Upper lobe of left lung (tissue), 6 donors: ENCODE results near the gene CACNA1A. TPM values are rescaled to one million over a fixed set of nuclear protein-coding genes. Genes with fewer than 3 reads are reported as not detected.

ENCODE experiments used
- ATAC-seq, 2 donors: fragments of 200-7000 bp; cut with Tn5 transposase; one replicate each; pipeline ENCODE4 v1.9.1; 2022; ENCODE audit warnings: mild to moderate bottlenecking in 2 of 2, moderate library complexity in 2 of 2; ENCODE audit not compliant: low FRiP score in 2 of 2
- DNase-seq, 2 donors: peaks; one replicate each; pipeline ENCODE4 v3.0.0-alpha.2; 2019 to 2020
- H3K27ac ChIP-seq, 4 donors: fragments of 200-600 bp; sonication (generic); one replicate each; pipeline ENCODE4 v1.5.1; 2016 to 2019
- H3K27me3 ChIP-seq, 4 donors: fragments of 200-600 bp; sonication (generic); one replicate each; pipeline ENCODE4 v1.5.1; 2017 to 2019
- H3K36me3 ChIP-seq, 4 donors: fragments of 200-600 bp; sonication (generic); one replicate each; pipeline ENCODE4 v1.5.1; 2016 to 2019
- H3K4me1 ChIP-seq, 4 donors: fragments of 200-600 bp; sonication (generic); one replicate each; pipeline ENCODE4 v1.5.1; 2018 to 2019
- H3K4me3 ChIP-seq, 4 donors: fragments of 200-600 bp; sonication (generic); one replicate each; pipeline ENCODE4 v1.5.1; 2017 to 2019; ENCODE audit warnings: mild to moderate bottlenecking in 2 of 4, moderate library complexity in 1 of 4
- H3K9me3 ChIP-seq, 4 donors: fragments of 200-600 bp; sonication (generic); one replicate each; pipeline ENCODE4 v1.5.1; 2018 to 2019
- CTCF ChIP-seq, 6 experiments: fragments of 450-650 bp in 4 of 6; fragments of 200-600 bp in 2 of 6; sonication (generic) in 2 of 6; IDR thresholded peaks; one replicate each; pipeline ENCODE4 v1.5.1; 2016 to 2019; ENCODE audit warnings: antibody characterized with exemption in 6 of 6
- EP300 ChIP-seq, 4 donors: sonication (generic); formaldehyde crosslinking; IDR thresholded peaks; one replicate each; pipeline ENCODE4 v1.5.1; 2017; ENCODE audit warnings: antibody characterized with exemption in 4 of 4, control low read depth in 2 of 4
- POLR2A ChIP-seq, 4 donors: fragments of 450-650 bp; IDR thresholded peaks; one replicate each; pipeline ENCODE4 v1.5.1; 2016 to 2017; ENCODE audit warnings: antibody characterized with exemption in 4 of 4, mild to moderate bottlenecking in 2 of 4
- POLR2AphosphoS5 ChIP-seq, 2 donors: sonication (generic); formaldehyde crosslinking; IDR thresholded peaks; one replicate each; pipeline ENCODE4 v1.5.1; 2017; ENCODE audit warnings: antibody characterized with exemption in 2 of 2
- WGBS, 2 donors: methylation state at CpG; one replicate each; pipeline ENCODE4 v1.1.5; 2017 to 2018; 5-methylcytosine and 5-hydroxymethylcytosine counted together
- total RNA-seq, 6 donors: library from RNA; depleted of rRNA in 4 of 6; stranded (reverse); fragments of >200 nt in 4 of 6; gene quantifications; one replicate each; pipeline versions ENCODE4 v1.1.0 to v1.2.1, GENCODE V29; 2016 to 2021
- donor health status: DM: no; HTN: no; CAD: no; lungs with moderate emphysema.
- donor health status: DM: no; HTN: yes; CAD: no; lungs with severe emphysema.

CACNA1A gene
- total RNA-seq, 6 donors from 2014 or later: 0.29 to 0.69 (median 0.67) TPM; not detected in 1

GRCh38 chr19:13297023-13297422 is 209.3 kb downstream of the CACNA1A start:
- Histone ChIP-seq H3K4me1 (peaks cover 0 to 8% (median 1%) of the 10 kb centered on the region in 4 donors), H3K27ac (no peak overlapping the region), H3K9me3 (no peaks in the 10 kb centered on the region), H3K36me3 (no peaks in the 10 kb centered on the region), H3K27me3 (peaks cover 0 to 10% (median 6%) of the 10 kb centered on the region in 4 donors), H3K4me3 (no peak overlapping the region)
- WGBS, 2 donors: 81 to 88% methylated on average over 2 of the region's 2 CpGs
- DNase-seq (no peak), ATAC-seq (no peak)
- TF ChIP-seq POLR2AphosphoS5 (IDR thresholded peaks at IDR 0.05): no peak
- no peak for TF ChIP-seq EP300 (IDR thresholded peaks at IDR 0.05)
- no peak for TF ChIP-seq POLR2A (IDR thresholded peaks at IDR 0.05)
- no peak for TF ChIP-seq CTCF (IDR thresholded peaks at IDR 0.05)

GRCh38 chr19:13294812-13295567 is 211.3 kb downstream of the CACNA1A start:
- ATAC-seq: no peak
- H3K4me3 ChIP-seq: no peak overlapping the region
- H3K4me1 ChIP-seq: peaks cover 0 to 8% (median 1%) of the 10 kb centered on the region in 4 donors
- no peak overlapping the region for H3K27ac ChIP-seq
- H3K27me3 ChIP-seq: peaks cover 0 to 10% (median 6%) of the 10 kb centered on the region in 4 donors
- H3K9me3 ChIP-seq: no peaks in the 10 kb centered on the region
- WGBS, 2 donors: 65 to 79% methylated on average over 5 of the region's 5 CpGs
- no peak for DNase-seq
- no peaks in the 10 kb centered on the region for H3K36me3 ChIP-seq
- no peak for TF ChIP-seq CTCF (IDR thresholded peaks at IDR 0.05)
- TF ChIP-seq EP300 (IDR thresholded peaks at IDR 0.05): no peak

GRCh38 chr19:13291913-13292312 is 214.4 kb downstream of the CACNA1A start:
- no peaks in the 10 kb centered on the region for H3K27me3 ChIP-seq
- H3K4me3 ChIP-seq: no peak overlapping the region
- DNase-seq (no peak), ATAC-seq (no peak)
- no peaks in the 10 kb centered on the region for H3K4me1 ChIP-seq
- H3K27ac ChIP-seq: no peak overlapping the region
- H3K9me3 ChIP-seq: no peaks in the 10 kb centered on the region
- TF ChIP-seq POLR2A (IDR thresholded peaks at IDR 0.05): no peak
- TF ChIP-seq EP300 (IDR thresholded peaks at IDR 0.05): no peak
- TF ChIP-seq CTCF (IDR thresholded peaks at IDR 0.05): no peak
- no peak for TF ChIP-seq POLR2AphosphoS5 (IDR thresholded peaks at IDR 0.05)
- 88% methylated on average over 3 of the region's 3 CpGs for WGBS, 2 donors
- no peaks in the 10 kb centered on the region for H3K36me3 ChIP-seq

- no peak for TF ChIP-seq CTCF (IDR thresholded peaks at IDR 0.05)
- no peak for TF ChIP-seq POLR2AphosphoS5 (IDR thresholded peaks at IDR 0.05)
- TF ChIP-seq EP300 (IDR thresholded peaks at IDR 0.05): no peak
- no peak for TF ChIP-seq POLR2A (IDR thresholded peaks at IDR 0.05)
- H3K9me3 ChIP-seq: no peaks in the 10 kb centered on the region
- DNase-seq (no peak), ATAC-seq (no peak)
- no peaks in the 10 kb centered on the region for H3K27me3 ChIP-seq
- H3K27ac ChIP-seq: no peak overlapping the region
- H3K36me3 ChIP-seq: no peaks in the 10 kb centered on the region
- no peak overlapping the region for H3K4me3 ChIP-seq
- H3K4me1 ChIP-seq: no peaks in the 10 kb centered on the region
- WGBS, 2 donors: 67 to 90% methylated on average over 4 of the region's 4 CpGs
Observed at GRCh38 chr19:13290741-13291140, 215.5 kb downstream of the CACNA1A start.

GRCh38 chr19:13289295-13289694 is 217.0 kb downstream of the CACNA1A start:
- ATAC-seq (no peak), DNase-seq (no peak)
- Histone ChIP-seq H3K9me3 (no peaks in the 10 kb centered on the region), H3K27me3 (no peaks in the 10 kb centered on the region), H3K36me3 (no peaks in the 10 kb centered on the region), H3K4me3 (no peak overlapping the region), H3K27ac (no peak overlapping the region), H3K4me1 (no peaks in the 10 kb centered on the region)
- 90 to 91% methylated on average over 4 of the region's 4 CpGs for WGBS, 2 donors
- no peak for TF ChIP-seq POLR2A (IDR thresholded peaks at IDR 0.05)
